ENCODE results near the gene PIGU. TPM values are rescaled to one million over a fixed set of nuclear protein-coding genes. Genes with fewer than 3 reads are reported as not detected.
A peak's percentile ranks its signal among the peaks of the same experiment; 100 is the strongest.

PIGU gene
- total and polyA plus RNA-seq, 9 of the 15 experiments (the other 6 are each of a cell fraction or from before 2014, with no cell fraction given), result 6.5 to 100 (median 28.1) TPM

GRCh38 chr20:34517114-34517505 lies 159.8 kb downstream of the PIGU start:
- in situ Hi-C loops (cut with MboI), result loop anchor here (5.0 kb wide), 1 partner anchor 215 kb away; the partner anchor contains the start of gene AHCY
- no peak for FAIRE-seq

More at GRCh38 chr20:34517114-34517505, 159.8 kb downstream of the PIGU start:
- H3K4me3 ChIP-seq, result peak overlapping the region; percentile 67
- CTCF ChIA-PET (ENCODE audit: low intra/inter-chr PET ratio), result no interaction called here
- peaks cover 12 to 18% of the 10 kb centered on the region in 2 experiments; a peak in 4 of 5 replicates for H3K4me1 ChIP-seq (replicated peaks in 1 of 2; ENCODE audit: control insufficient read depth in 2 of 2, insufficient read depth in 2 of 2, low read length in 2 of 2)
- intact Hi-C loops (cut with micrococcal nuclease), result loop anchor here (5.0 kb wide), 1 partner anchor 45 kb away; no protein-coding TSS in a partner anchor
- peak overlapping the region; percentile 99 for H3K4me2 ChIP-seq (ENCODE audit: insufficient read depth, low read length)
- ATAC-seq, result no peak
- 0% methylated on average over 3 of the region's 3 CpGs for WGBS (ENCODE audit: insufficient coverage, low coverage, missing lambda C conversion rate)
- peak overlapping the region; percentile 79 to 97 for H3K9ac ChIP-seq (ENCODE audit: insufficient read depth in 1 of 2, low read depth in 2 of 2, low read length in 2 of 2)
- peak overlapping the region; percentile 80 for H3K27ac ChIP-seq (ENCODE audit: extremely low read depth, low read depth, low read length)
- H2AFZ ChIP-seq (ENCODE audit: low read depth, low read length), result peak overlapping the region; percentile 96
- no peak for TF ChIP-seq ETV6 (IDR thresholded peaks at IDR 0.05; ENCODE audit: borderline replicate concordance in 1 of 2, low read depth in 2 of 2, low read length in 1 of 2)
- TF ChIP-seq ETV6 (CRISPR knock-in tag; IDR thresholded peaks at IDR 0.05; ENCODE audit: borderline replicate concordance), result peak; percentile 3; the same call in 1 of the 2 replicates
- no peak for TF ChIP-seq THRB (CRISPR knock-in tag; conservative IDR thresholded peaks at IDR 0.05)
- H4K20me1 ChIP-seq (replicated peaks; ENCODE audit: control insufficient read depth, insufficient read depth, low read length), result no peaks in the 10 kb centered on the region
- H3K9me1 ChIP-seq (ENCODE audit: control insufficient read depth, insufficient read depth, low read length), result no peaks in the 10 kb centered on the region
- no peaks in the 10 kb centered on the region for H3K27me3 ChIP-seq (ENCODE audit: control insufficient read depth in 2 of 2, insufficient read depth in 2 of 2, low read length in 2 of 2)
- DNase-seq (ENCODE audit: extremely low read depth in 1 of 4, low spot score in 3 of 4), result no peak
- no TSS peak for BruUV-seq (replicated peaks)
- POLR2A ChIA-PET, result interaction anchor here (0.9 to 2.5 kb wide), 11 partner anchors 9 to 354 kb away, joined by 3 to 8 read pairs (median 5); partner anchors contain the start of gene AHCY
- no peaks in the 10 kb centered on the region for H3K9me3 ChIP-seq (replicated peaks; ENCODE audit: control insufficient read depth, insufficient read depth, low read depth, low read length)
- H3K79me2 ChIP-seq (ENCODE audit: control insufficient read depth, insufficient read depth, low read length), result peaks cover 61% of the 10 kb centered on the region
- H3K36me3 ChIP-seq (ENCODE audit: control insufficient read depth, insufficient read depth, low read length), result peaks cover 17% of the 10 kb centered on the region; the same call in 2 of the 3 replicates

Measured in K562 (cell line).